Testis (tissue), 3 donors: ENCODE measurements around the gene SGIP1. TPM values are rescaled to one million over a fixed set of nuclear protein-coding genes. Genes with fewer than 3 reads are reported as not detected.

Experiments
- DNase-seq: peaks from one replicate; pipeline ENCODE4 v3.0.0-alpha.2; 2019
- H3K27ac ChIP-seq, 2 donors: fragments of 200-600 bp; sonication (generic); one replicate each; pipeline ENCODE4 v1.5.1; 2019
- H3K27me3 ChIP-seq: fragments of 200-600 bp; sonication (generic); one replicate; pipeline ENCODE4 v1.5.1; 2019
- H3K36me3 ChIP-seq: fragments of 200-600 bp; sonication (generic); one replicate; pipeline ENCODE4 v1.5.1; 2017; ENCODE audit warnings: low read depth; ENCODE audit errors: missing control alignments
- H3K4me1 ChIP-seq: fragments of 200-600 bp; sonication (generic); one replicate; pipeline ENCODE4 v1.5.1; 2019
- H3K4me3 ChIP-seq, 2 donors: fragments of 200-600 bp; sonication (generic); one replicate each; pipeline ENCODE4 v1.5.1; 2017 to 2019
- H3K9me3 ChIP-seq: fragments of 200-600 bp; sonication (generic); one replicate; pipeline ENCODE4 v1.5.1; 2017
- CTCF ChIP-seq, 3 experiments: fragments of 450-650 bp in 2 of 3; fragments of 200-600 bp in 1 of 3; sonication (generic) in 1 of 3; IDR thresholded peaks; one replicate each; pipeline ENCODE4 v1.5.1; 2016 to 2019; ENCODE audit warnings: antibody characterized with exemption in 3 of 3, mild to moderate bottlenecking in 2 of 3, moderate library complexity in 1 of 3
- POLR2A ChIP-seq: fragments of 450-650 bp; IDR thresholded peaks from one replicate; pipeline ENCODE4 v1.6.1; 2017; ENCODE audit warnings: antibody characterized with exemption, mild to moderate bottlenecking, moderate library complexity
- WGBS, 2 donors: methylation state at CpG; one replicate each; pipeline ENCODE4 v1.1.5; 2018; 5-methylcytosine and 5-hydroxymethylcytosine counted together
- intact Hi-C: fragments of 100-400 bp; cut with DNase I; formaldehyde crosslinking; loops from one replicate; pipeline ENCODE4 v1.15.1; 2023; ENCODE audit warnings: low total_unique reads
- polyA plus RNA-seq: library from polyadenylated mRNA; stranded (reverse); fragments of 350-450 nt; fragmentation: Illumina TruSeq; extraction: RNeasy Lipid Tissue Mini Kit (QIAGEN cat#74804); gene quantifications from one replicate; pipeline ENCODE4 v1.2.3, GENCODE V29; 2014; ENCODE audit warnings: low read depth, low replicate concordance; ENCODE audit not compliant: insufficient read depth
- total RNA-seq, 2 donors: library from RNA; depleted of rRNA; stranded (reverse); fragments of >200 nt; gene quantifications; one replicate each; pipeline ENCODE4 v1.2.3, GENCODE V29; 2016

SGIP1 gene
- total and polyA plus RNA-seq, 3 donors from 2014 or later = 11.7 to 67.9 (median 48.1) TPM

- Histone ChIP-seq H3K9me3 (no peaks in the 10 kb centered on the region), H3K4me1 (no peaks in the 10 kb centered on the region), H3K27me3 (no peaks in the 10 kb centered on the region), H3K27ac (no peak overlapping the region), H3K36me3 (no peaks in the 10 kb centered on the region), H3K4me3 (no peak overlapping the region)
- TF ChIP-seq CTCF (IDR thresholded peaks at IDR 0.05) = no peak
- no peak for TF ChIP-seq POLR2A
- intact Hi-C loops = no loop called here
- no peak for DNase-seq
These were observed 92.3 kb downstream of the SGIP1 start for GRCh38 chr1:66626261-66626660.

GRCh38 chr1:66628926-66629325, 95.0 kb downstream of the SGIP1 start:
- H3K4me1 ChIP-seq = no peaks in the 10 kb centered on the region
- TF ChIP-seq POLR2A = no peak
- TF ChIP-seq CTCF (IDR thresholded peaks at IDR 0.05) = no peak
- no peak overlapping the region for H3K4me3 ChIP-seq
- H3K9me3 ChIP-seq = no peaks in the 10 kb centered on the region
- intact Hi-C loops = no loop called here
- H3K27me3 ChIP-seq = no peaks in the 10 kb centered on the region
- no peaks in the 10 kb centered on the region for H3K36me3 ChIP-seq
- DNase-seq = no peak
- 82 to 90% methylated on average over 1 of the region's 1 CpG for WGBS, 2 donors
- H3K27ac ChIP-seq = no peak overlapping the region

GRCh38 chr1:66633159-66633558, 99.2 kb downstream of the SGIP1 start:
- TF ChIP-seq POLR2A (no peak), CTCF (IDR thresholded peaks at IDR 0.05) (no peak)
- Histone ChIP-seq H3K4me1 (no peaks in the 10 kb centered on the region), H3K9me3 (no peaks in the 10 kb centered on the region), H3K36me3 (no peaks in the 10 kb centered on the region), H3K27ac (no peak overlapping the region), H3K4me3 (no peak overlapping the region), H3K27me3 (no peaks in the 10 kb centered on the region)
- intact Hi-C loops = no loop called here
- no peak for DNase-seq
- WGBS, 2 donors = 56 to 87% methylated on average over 1 of the region's 1 CpG

GRCh38 chr1:66637146-66637545, 103.2 kb downstream of the SGIP1 start:
- no peaks in the 10 kb centered on the region for H3K36me3 ChIP-seq
- no peaks in the 10 kb centered on the region for H3K27me3 ChIP-seq
- 47 to 56% methylated on average over 1 of the region's 1 CpG for WGBS, 2 donors
- H3K27ac ChIP-seq = no peak overlapping the region
- H3K9me3 ChIP-seq = no peaks in the 10 kb centered on the region
- intact Hi-C loops = no loop called here
- H3K4me1 ChIP-seq = no peaks in the 10 kb centered on the region
- no peak for TF ChIP-seq CTCF (IDR thresholded peaks at IDR 0.05)
- no peak for TF ChIP-seq POLR2A
- no peak overlapping the region for H3K4me3 ChIP-seq
- DNase-seq = no peak

- Histone ChIP-seq H3K4me1 (no peaks in the 10 kb centered on the region), H3K36me3 (no peaks in the 10 kb centered on the region), H3K4me3 (no peak overlapping the region), H3K27me3 (no peaks in the 10 kb centered on the region), H3K9me3 (no peaks in the 10 kb centered on the region), H3K27ac (no peak overlapping the region)
- TF ChIP-seq POLR2A (no peak), CTCF (IDR thresholded peaks at IDR 0.05) (no peak)
- intact Hi-C loops = no loop called here
- no peak for DNase-seq
- 82 to 91% methylated on average over 4 of the region's 4 CpGs for WGBS, 2 donors
These were observed 108.0 kb downstream of the SGIP1 start for GRCh38 chr1:66641891-66642473.
